Measurements from ENCODE around the gene COP1.

DNA sequence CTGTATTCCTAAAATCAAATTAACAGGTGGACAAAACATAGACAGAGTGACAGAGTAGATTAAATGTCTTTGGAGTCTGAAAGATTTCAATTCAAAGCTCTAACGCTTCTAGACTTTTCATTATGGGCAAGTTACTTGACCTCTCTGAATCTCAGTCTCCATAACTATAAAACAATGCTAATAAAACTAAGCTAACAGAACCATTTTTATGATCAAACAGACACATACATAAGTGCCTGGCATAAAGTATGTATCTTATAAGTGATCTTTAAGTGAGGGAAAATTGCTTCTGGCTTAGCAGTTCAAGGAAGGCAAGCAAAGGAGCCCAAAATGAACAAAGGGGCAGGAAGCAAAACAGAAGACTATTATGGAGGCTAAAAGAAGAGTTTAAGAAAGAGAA, 246.9 kb downstream of the COP1 start:
- TF ChIP-seq HDAC6 (IDR thresholded peaks at IDR 0.05; ENCODE audit: low read depth, low read length) = no peak
- no peak for TF ChIP-seq USF2 (IDR thresholded peaks at IDR 0.05; ENCODE audit: low read length)
- no peak for TF ChIP-seq MAFK (IDR thresholded peaks at IDR 0.05; ENCODE audit: low read depth, low read length)
- no peak for TF ChIP-seq CTCF (IDR thresholded peaks at IDR 0.05; ENCODE audit: control extremely low read depth in 1 of 3, insufficient read depth in 1 of 3, low read depth in 1 of 3, low read length in 3 of 3)
- TF ChIP-seq, protein P1, sequence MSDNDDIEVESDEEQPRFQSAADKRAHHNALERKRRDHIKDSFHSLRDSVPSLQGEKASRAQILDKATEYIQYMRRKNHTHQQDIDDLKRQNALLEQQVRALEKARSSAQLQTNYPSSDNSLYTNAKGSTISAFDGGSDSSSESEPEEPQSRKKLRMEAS (IDR thresholded peaks at IDR 0.05) = no peak
- TF ChIP-seq POLR2A (IDR thresholded peaks at IDR 0.05; ENCODE audit: control extremely low read depth in 1 of 2, low read depth in 2 of 2, low read length in 2 of 2) = no peak
- no peak for TF ChIP-seq EZH2 (IDR thresholded peaks at IDR 0.05; ENCODE audit: low read depth, low read length, severe bottlenecking)
- no peak for TF ChIP-seq EP300 (IDR thresholded peaks at IDR 0.05; ENCODE audit: borderline replicate concordance in 1 of 2, low read depth in 2 of 2, low read length in 2 of 2)
- no peak for TF ChIP-seq RXRA (IDR thresholded peaks at IDR 0.05; ENCODE audit: insufficient read depth, low read depth, low read length)
- no peak for TF ChIP-seq RAD21 (IDR thresholded peaks at IDR 0.05 in 1 of 2, conservative IDR thresholded peaks at IDR 0.05 in 1 of 2; ENCODE audit: low read depth in 2 of 2, low read length in 2 of 2)
- no peak for TF ChIP-seq ATF3 (IDR thresholded peaks at IDR 0.05; ENCODE audit: insufficient read depth, low read depth, low read length)
- no peak for TF ChIP-seq GTF2F1 (IDR thresholded peaks at IDR 0.05; ENCODE audit: borderline replicate concordance, low read depth, low read length)
